K562 (cell line): ENCODE data around the gene CCDC82. TPM values are rescaled to one million over a fixed set of nuclear protein-coding genes. Genes with fewer than 3 reads are reported as not detected.

Experiments used
- ATAC-seq: fragments of 200-7000 bp; cut with Tn5 transposase; 3 replicates; pipeline ENCODE4 v1.9.1; 2020; ENCODE audit warnings: moderate library complexity
- BruUV-seq: library from RNA; stranded (reverse); fragments of 400-500 nt; replicated peaks from 2 replicates; lab custom pipeline; 2021; lab: Mats Ljungman, UMichigan
- CTCF ChIA-PET: fragments of 300-600 bp; formaldehyde crosslinking; extraction: SDS; loops from one replicate; lab custom pipeline; 2021; ENCODE audit warnings: low intra/inter-chr PET ratio; lab: Yijun Ruan, JAX
- POLR2A ChIA-PET: fragments of 300-600, 350-650 bp; sonication (Branson Sonifier 250); formaldehyde crosslinking; extraction: SDS; loops from one replicate; lab custom pipeline; 2021; ENCODE audit warnings: antibody characterized with exemption, inconsistent platforms; lab: Yijun Ruan, JAX
- DNase-seq, 4 experiments: peaks; one replicate each; pipeline versions ENCODE4 v3.0.0 to v3.0.0-alpha.2; 2011 to 2018; ENCODE audit warnings: low spot score in 3 of 4, mixed read lengths in 3 of 4; ENCODE audit errors: extremely low read depth in 1 of 4
- FAIRE-seq: peaks from 2 replicates; lab custom pipeline; 2011; peaks lifted over from hg19 to GRCh38; lab: Jason Lieb, UNC
- H2AFZ ChIP-seq: 2 replicates; pipeline ENCODE4 v1.6.0; 2011; ENCODE audit warnings: low read depth, low read length, control low read depth, inconsistent platforms
- H3K27ac ChIP-seq: fragments of 200-600 bp; 3 replicates; pipeline ENCODE4 v1.8.0; 2011; ENCODE audit warnings: low read depth, mild to moderate bottlenecking, control low read depth, inconsistent platforms, low read length, moderate library complexity, mixed read lengths; ENCODE audit errors: extremely low read depth
- H3K27me3 ChIP-seq, 2 experiments: fragments of 300-600 bp in 1 of 2; 2 replicates in 1 of 2; 3 replicates in 1 of 2; pipeline versions ENCODE4 v1.6.0 to v1.8.0; 2011; ENCODE audit warnings: inconsistent platforms in 2 of 2, low read length in 2 of 2, mild to moderate bottlenecking in 1 of 2, mixed read lengths in 1 of 2, moderate library complexity in 1 of 2; ENCODE audit not compliant: control insufficient read depth in 2 of 2, insufficient read depth in 2 of 2
- H3K36me3 ChIP-seq: fragments of 300-600 bp; 3 replicates; pipeline ENCODE4 v1.8.0; 2011; ENCODE audit warnings: mild to moderate bottlenecking, low read length, inconsistent platforms; ENCODE audit not compliant: control insufficient read depth, insufficient read depth
- H3K4me1 ChIP-seq, 2 experiments: fragments of 200-600 bp in 1 of 2; replicated peaks in 1 of 2; 2 replicates in 1 of 2; 3 replicates in 1 of 2; pipeline versions ENCODE4 v1.5.1 to v1.8.0; 2011; ENCODE audit warnings: inconsistent platforms in 2 of 2, low read length in 2 of 2, mild to moderate bottlenecking in 1 of 2, mixed read lengths in 1 of 2, moderate library complexity in 1 of 2; ENCODE audit not compliant: control insufficient read depth in 2 of 2, insufficient read depth in 2 of 2
- H3K4me2 ChIP-seq: 2 replicates; pipeline ENCODE4 v1.6.1; 2011; ENCODE audit warnings: low read length, control low read depth, inconsistent platforms, mixed read lengths; ENCODE audit not compliant: insufficient read depth
- H3K4me3 ChIP-seq: fragments of 200-600 bp; sonication (generic), shearing (Covaris generic); 2 replicates; pipeline ENCODE4 v1.5.1; 2016; ENCODE audit warnings: control low read depth, inconsistent platforms
- H3K79me2 ChIP-seq: fragments of 200-600 bp; 3 replicates; pipeline ENCODE4 v1.8.0; 2011; ENCODE audit warnings: low read length, inconsistent platforms; ENCODE audit not compliant: control insufficient read depth, insufficient read depth
- H3K9ac ChIP-seq, 2 experiments: 2 replicates each; pipeline versions ENCODE4 v1.6.0 to v1.6.1; 2011; ENCODE audit warnings: low read depth in 2 of 2, low read length in 2 of 2, control low read depth in 1 of 2, inconsistent platforms in 1 of 2, mild to moderate bottlenecking in 1 of 2, mixed read lengths in 1 of 2; ENCODE audit not compliant: insufficient read depth in 1 of 2
- H3K9me1 ChIP-seq: one replicate; pipeline ENCODE4 v1.6.0; 2011; ENCODE audit warnings: inconsistent platforms, mild to moderate bottlenecking, low read length, moderate library complexity; ENCODE audit not compliant: control insufficient read depth, insufficient read depth
- H3K9me3 ChIP-seq: replicated peaks from 2 replicates; pipeline ENCODE4 v1.5.1; 2011; ENCODE audit warnings: low read depth, low read length, inconsistent platforms; ENCODE audit not compliant: control insufficient read depth, insufficient read depth
- H4K20me1 ChIP-seq: replicated peaks from 2 replicates; pipeline ENCODE4 v1.6.1; 2011; ENCODE audit warnings: low read length, inconsistent platforms, mixed read lengths; ENCODE audit not compliant: control insufficient read depth, insufficient read depth
- ASH1L ChIP-seq: fragments of 450-650 bp; IDR thresholded peaks from 2 replicates; pipeline ENCODE4 v1.6.1; 2018; ENCODE audit warnings: borderline replicate concordance, mild to moderate bottlenecking, low read depth; ENCODE audit not compliant: partially characterized antibody
- CBX3 ChIP-seq, 2 experiments: IDR thresholded peaks; 1 replicate in 1 of 2; 2 replicates in 1 of 2; pipeline ENCODE4 v1.6.1; 2012; ENCODE audit warnings: inconsistent platforms in 2 of 2, low read length in 2 of 2, borderline replicate concordance in 1 of 2, control low read depth in 1 of 2
- E2F5 ChIP-seq: sonication (generic); formaldehyde crosslinking; IDR thresholded peaks from 2 replicates; pipeline ENCODE4 v1.8.0; 2022; ENCODE audit warnings: mild to moderate bottlenecking, missing genetic modification reagents
- ESRRA ChIP-seq: fragments of 450-650 bp; IDR thresholded peaks from 2 replicates; pipeline ENCODE4 v1.6.1; 2014; ENCODE audit warnings: low read depth, mild to moderate bottlenecking, moderate library complexity, borderline replicate concordance
- IRF9 ChIP-seq: fragments of 450-650 bp; IDR thresholded peaks from 2 replicates; pipeline ENCODE4 v1.6.1; 2016; ENCODE audit warnings: missing biosample characterization, missing genetic modification characterization
- KDM5B ChIP-seq: fragments of 200-600 bp; sonication (generic); IDR thresholded peaks from 2 replicates; pipeline ENCODE4 v1.6.1; 2012; ENCODE audit warnings: low read depth, mild to moderate bottlenecking, moderate library complexity, low read length, control low read depth, inconsistent platforms; ENCODE audit not compliant: insufficient replicate concordance
- MEIS2 ChIP-seq: fragments of 450-650 bp; IDR thresholded peaks from 2 replicates; pipeline ENCODE4 v1.6.1; 2014; ENCODE audit warnings: mild to moderate bottlenecking; ENCODE audit not compliant: partially characterized antibody
- MTA2 ChIP-seq: fragments of 450-650 bp; IDR thresholded peaks from 2 replicates; pipeline ENCODE4 v1.6.1; 2016; ENCODE audit warnings: low read depth
- RBM15 ChIP-seq: fragments of 200-400 bp; formaldehyde crosslinking; IDR thresholded peaks from 2 replicates; pipeline ENCODE4 v1.6.1; 2018; ENCODE audit warnings: mild to moderate bottlenecking, low read length, moderate library complexity; ENCODE audit not compliant: insufficient read depth
- SMC3 ChIP-seq: conservative IDR thresholded peaks from 2 replicates; pipeline ENCODE4 v1.6.1; 2011; ENCODE audit warnings: low read depth, low read length, improper control_type of control experiment; ENCODE audit not compliant: insufficient read depth
- ZBTB11 ChIP-seq, 3 experiments: fragments of 200-800 bp in 1 of 3; fragments of 250-450 bp in 1 of 3; fragments of 450-650 bp in 1 of 3; sonication (Bioruptor Pico) in 1 of 3; sonication (Bioruptor generic) in 1 of 3; formaldehyde crosslinking in 1 of 3; IDR thresholded peaks; 2 replicates each; pipeline versions ENCODE4 v1.6.1 to v1.8.0; 2016 to 2022; ENCODE audit warnings: mild to moderate bottlenecking in 2 of 3, missing genetic modification characterization in 2 of 3, missing compliant biosample characterization in 1 of 3, moderate library complexity in 1 of 3
- ZNF431 ChIP-seq: sonication (generic); formaldehyde crosslinking; IDR thresholded peaks from 2 replicates; pipeline ENCODE4 v1.8.0; 2022; ENCODE audit warnings: mild to moderate bottlenecking, missing genetic modification reagents
- WGBS: fragments of 100-300 bp; shearing (Covaris generic); methylation state at CpG from one replicate; pipeline ENCODE4 v1.1.6; 2016; ENCODE audit warnings: low coverage, mixed read lengths; ENCODE audit not compliant: insufficient coverage; ENCODE audit errors: missing lambda C conversion rate; 5-methylcytosine and 5-hydroxymethylcytosine counted together
- in situ Hi-C: fragments of 300-500 bp; cut with MboI; formaldehyde crosslinking; loops from 4 replicates; pipeline ENCODE4 v1.15.0; 2018; ENCODE audit warnings: inconsistent platforms, mixed read lengths
- intact Hi-C: fragments of 100-400 bp; cut with micrococcal nuclease; formaldehyde crosslinking; loops from 2 replicates; pipeline ENCODE4 v1.14.2; 2022
- polyA plus RNA-seq, 8 experiments: library from polyadenylated mRNA; depleted of rRNA in 4 of 8; stranded (reverse) in 5 of 8; unstranded in 3 of 8; fragments of >200 nt; fragmentation: Nextera tagmentation in 2 of 8; fragmentation: Illumina TruSeq in 1 of 8; extraction: Ambion mirVana in 2 of 8; extraction: Trizol in 1 of 8; gene quantifications; 2 replicates each; pipeline versions ENCODE4 v1.2.1 to v1.2.3, GENCODE V29; 2011 to 2014; ENCODE audit warnings: inconsistent platforms in 1 of 8, missing spikeins in 1 of 8
- total RNA-seq, 7 experiments: library from RNA; depleted of rRNA in 6 of 7; stranded (reverse); fragments of >200 nt in 6 of 7; fragmentation: Illumina TruSeq in 2 of 7; extraction: Trizol in 2 of 7; gene quantifications; 2 replicates each; pipeline versions ENCODE4 v1.2.1 to v1.2.3, GENCODE V29; 2011 to 2021; ENCODE audit warnings: low replicate concordance in 1 of 7

Gene CCDC82
- total and polyA plus RNA-seq, 9 of the 15 experiments (the other 6 are each of a cell fraction or from before 2014, with no cell fraction given), result 12.5 to 51.3 (median 24.5) TPM

- TF ChIP-seq MEIS2, result peak; percentile 90
- TF ChIP-seq SMC3, result 0 out of 2 replicates have a peak, but pooled peaks have one; percentile 19
- TF ChIP-seq ASH1L, result peak; percentile 0
- TF ChIP-seq ESRRA, result no peak
- TF ChIP-seq CBX3 (IDR thresholded peaks at IDR 0.05; ENCODE audit: borderline replicate concordance in 1 of 2, low read length in 2 of 2), result peak in 1 of 2 experiments; percentile 39; a peak in 1 of 3 replicates
- TF ChIP-seq RBM15, result no peak
These were observed 4.1 kb upstream of the CCDC82 start (continued) for GRCh38 chr11:96393753-96394348.

- ChIA-PET POLR2A (no interaction called here), CTCF (interaction anchor here (1.0 kb wide), 1 partner anchor 556 kb away, joined by 6 read pairs; no protein-coding TSS in a partner anchor)
- H3K36me3 ChIP-seq, result peaks cover 7% of the 10 kb centered on the region; the same call in 1 of the 3 replicates
- intact Hi-C loops, result loop anchor here (2.0 to 5.0 kb wide), 3 partner anchors 150 to 555 kb away; no protein-coding TSS in a partner anchor
- no peak overlapping the region for H3K9ac ChIP-seq
- no peaks in the 10 kb centered on the region for H3K9me1 ChIP-seq
- peaks cover 0 to 4% of the 10 kb centered on the region in 2 experiments; a peak in 1 of 5 replicates for H3K4me1 ChIP-seq
- WGBS, result 72% methylated on average over 3 of the region's 3 CpGs
- no peaks in the 10 kb centered on the region for H3K27me3 ChIP-seq
- H2AFZ ChIP-seq, result no peak overlapping the region
- H4K20me1 ChIP-seq, result no peaks in the 10 kb centered on the region
- BruUV-seq, result no TSS peak
- peak in 1 of 4 experiments; percentile 8 for DNase-seq
- no peak for ATAC-seq
- H3K79me2 ChIP-seq, result peaks cover 47% of the 10 kb centered on the region
- H3K4me3 ChIP-seq, result no peak overlapping the region
- no peak overlapping the region for H3K27ac ChIP-seq
- in situ Hi-C loops, result no loop called here
- FAIRE-seq, result no peak
- H3K4me2 ChIP-seq, result no peak overlapping the region
- peaks cover 10% of the 10 kb centered on the region; the same call in 1 of the 2 replicates for H3K9me3 ChIP-seq
- TF ChIP-seq MTA2 (no peak), ZNF431 (CRISPR knock-in tag) (no peak), KDM5B (no peak), ZBTB11 (CRISPR knock-in tag; IDR thresholded peaks at IDR 0.05) (no peak), E2F5 (CRISPR knock-in tag) (no peak), IRF9 (tag) (no peak)
These were observed 2.1 kb upstream of the CCDC82 start for GRCh38 chr11:96391698-96392307.
